Heart left ventricle (tissue), 16 donors: ENCODE results near the gene EIF4A3. TPM values are rescaled to one million over a fixed set of nuclear protein-coding genes. Genes with fewer than 3 reads are reported as not detected.

Experiments
- ATAC-seq, 4 donors: fragments of 200-7000 bp; cut with Tn5 transposase; one replicate each; pipeline ENCODE4 v1.9.1; 2020 to 2022; ENCODE audit warnings: moderate library complexity in 4 of 4, mild to moderate bottlenecking in 3 of 4, moderate number of reproducible peaks in 1 of 4
- DNase-seq, 5 donors: peaks; one replicate each; pipeline ENCODE4 v3.0.0-alpha.2; 2020
- H3K27ac ChIP-seq, 12 donors: fragments of 200-600 bp; sonication (generic) in 4 of 12; one replicate each; pipeline versions ENCODE4 v1.5.0 to v1.8.0; 2016 to 2022; ENCODE audit warnings: mild to moderate bottlenecking in 2 of 12
- H3K27me3 ChIP-seq, 9 donors: fragments of 200-600 bp; sonication (generic) in 2 of 9; one replicate each; pipeline versions ENCODE4 v1.5.1 to v1.8.0; 2016 to 2022; ENCODE audit warnings: mild to moderate bottlenecking in 3 of 9
- H3K36me3 ChIP-seq, 9 donors: fragments of 200-600 bp; sonication (generic) in 2 of 9; one replicate each; pipeline versions ENCODE4 v1.5.0 to v1.8.0; 2018 to 2022; ENCODE audit warnings: mild to moderate bottlenecking in 2 of 9
- H3K4me1 ChIP-seq, 12 donors: fragments of 200-600 bp; sonication (generic) in 4 of 12; one replicate each; pipeline versions ENCODE4 v1.5.0 to v1.8.0; 2016 to 2022; ENCODE audit warnings: mild to moderate bottlenecking in 3 of 12
- H3K4me3 ChIP-seq, 12 donors: fragments of 200-600 bp; sonication (generic) in 4 of 12; one replicate each; pipeline versions ENCODE4 v1.5.0 to v1.8.0; 2017 to 2022; ENCODE audit warnings: mild to moderate bottlenecking in 9 of 12, moderate library complexity in 4 of 12
- H3K9me3 ChIP-seq, 12 donors: fragments of 200-600 bp; sonication (generic) in 4 of 12; one replicate each; pipeline versions ENCODE4 v1.5.0 to v1.8.0; 2016 to 2022; ENCODE audit warnings: mild to moderate bottlenecking in 1 of 12
- POLR2A ChIP-seq, 2 donors: fragments of 450-650 bp; IDR thresholded peaks; one replicate each; pipeline ENCODE4 v1.6.1; 2017; ENCODE audit warnings: antibody characterized with exemption in 2 of 2, mild to moderate bottlenecking in 2 of 2, moderate library complexity in 2 of 2
- WGBS, 4 donors: extraction: QIAGEN DNeasy Blood & Tissue Kit in 2 of 4; methylation state at CpG; one replicate each; pipeline versions ENCODE4 v1.1.5 to v1.1.7; 2013 to 2018; 5-methylcytosine and 5-hydroxymethylcytosine counted together
- intact Hi-C, 10 donors: fragments of 100-400 bp; cut with DNase I; formaldehyde crosslinking; loops; one replicate each; pipeline versions ENCODE4 v1.11.1 to v1.14.2; 2022
- polyA plus RNA-seq, 2 donors: library from polyadenylated mRNA; stranded (reverse); fragments of 200-250 nt; gene quantifications; one replicate each; pipeline ENCODE4 v1.2.3, GENCODE V29; 2013
- total RNA-seq, 9 donors: library from RNA; depleted of rRNA in 2 of 9; stranded (reverse); fragments of >200 nt in 2 of 9; fragmentation: NEBNext Ultra II Directional in 3 of 9; extraction: Animal tissue kit (Norgen Biotek cat#: 25700) in 3 of 9; gene quantifications; one replicate each; pipeline versions ENCODE4 v1.1.0 to v1.2.4, GENCODE V29; 2016 to 2023
- TF ChIP-seq, protein P1 (sequence below), 12 donors: fragments of 200-600 bp; sonication (generic) in 4 of 12; IDR thresholded peaks; one replicate each; pipeline versions ENCODE4 v1.5.0 to v1.8.0; 2018 to 2022; ENCODE audit warnings: antibody characterized with exemption in 12 of 12, mild to moderate bottlenecking in 5 of 12
- donor health status: ischemic (EF 13 %, LVEDD 7.1; RV severe dilation, severe dysfunction).
- donor health status: healthy with polysubstance abuse.
- donor health status: DM: no; HTN: yes; CAD: no.
- donor health status: DM: no; HTN: no; CAD: no.
- donor health status: ischemic (EF 25% LVEDD 6.9; RV normal size, moderate dysfunction).
- donor health status: ischemic (EF 25% LVEDD 5.7; RV mildly dilated, moderate dysfunction).
- donor health status: healthy.
- donor health status: DM: yes; HTN: yes; CAD: no.
- donor health status: ischemic (EF 35%, LVEDD 5.7; RV mildly dilated, moderate dysfunction).
- donor health status: nonischemic (EF 11% LVEDD 7.7; RV severe dilation, severe dysfunction).
- donor health status: DM: yes; HTN: yes; CAD: no.
- donor health status: PGD.
- donor health status: ischemic (EF 29% LVEDD 5.4; RV normal size, mild dysfunction).
- donor health status: nonischemic (EF 23%, LVEDD 6.1; RV moderate dilation, normal function).

Gene EIF4A3
- total and polyA plus RNA-seq, 11 donors, result 17.8 to 57.5 (median 31.6) TPM

DNA sequence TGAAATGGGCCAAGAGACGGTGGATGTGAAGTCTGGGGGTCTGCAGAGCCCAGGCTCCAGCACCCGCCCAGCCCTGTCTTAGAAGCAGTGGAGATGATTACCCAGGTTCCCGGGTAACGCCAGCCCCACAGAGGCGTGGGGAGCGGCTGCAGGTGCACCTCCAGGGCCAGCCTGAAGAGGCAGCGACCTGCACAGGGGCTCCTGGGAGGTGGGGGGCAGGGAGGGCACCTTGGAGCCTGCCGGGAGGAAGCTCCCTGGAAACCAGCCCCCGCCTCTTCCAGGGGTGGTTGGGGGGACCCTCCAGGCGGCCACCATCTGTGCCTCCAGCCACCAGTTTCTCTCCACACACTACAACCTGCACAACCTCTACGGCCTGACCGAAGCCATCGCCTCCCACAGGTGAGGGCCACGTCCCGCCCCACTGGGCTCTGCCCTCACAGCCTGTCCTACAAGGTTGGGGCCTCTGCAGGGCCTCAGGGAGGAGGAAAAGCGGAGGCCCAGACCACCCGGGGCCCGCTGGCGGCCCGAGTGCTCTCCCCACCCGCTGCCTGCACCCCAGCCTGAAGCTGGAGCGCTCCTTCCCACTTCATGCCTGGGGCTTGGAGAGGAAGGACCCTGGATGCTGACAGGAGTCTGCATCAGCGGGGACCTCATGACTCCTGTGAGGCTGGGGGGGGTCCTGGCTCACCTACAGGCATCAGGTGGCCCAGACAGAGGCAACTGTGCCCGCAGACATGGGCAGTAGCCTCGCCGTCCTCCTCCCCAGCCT lies 35.0 kb downstream of the EIF4A3 start:
- 88 to 92% (median 90%) methylated on average over 11 to 26 of the region's 26 CpGs for WGBS, 4 donors
- no peak for TF ChIP-seq POLR2A (IDR thresholded peaks at IDR 0.05)
- TF ChIP-seq, protein P1, sequence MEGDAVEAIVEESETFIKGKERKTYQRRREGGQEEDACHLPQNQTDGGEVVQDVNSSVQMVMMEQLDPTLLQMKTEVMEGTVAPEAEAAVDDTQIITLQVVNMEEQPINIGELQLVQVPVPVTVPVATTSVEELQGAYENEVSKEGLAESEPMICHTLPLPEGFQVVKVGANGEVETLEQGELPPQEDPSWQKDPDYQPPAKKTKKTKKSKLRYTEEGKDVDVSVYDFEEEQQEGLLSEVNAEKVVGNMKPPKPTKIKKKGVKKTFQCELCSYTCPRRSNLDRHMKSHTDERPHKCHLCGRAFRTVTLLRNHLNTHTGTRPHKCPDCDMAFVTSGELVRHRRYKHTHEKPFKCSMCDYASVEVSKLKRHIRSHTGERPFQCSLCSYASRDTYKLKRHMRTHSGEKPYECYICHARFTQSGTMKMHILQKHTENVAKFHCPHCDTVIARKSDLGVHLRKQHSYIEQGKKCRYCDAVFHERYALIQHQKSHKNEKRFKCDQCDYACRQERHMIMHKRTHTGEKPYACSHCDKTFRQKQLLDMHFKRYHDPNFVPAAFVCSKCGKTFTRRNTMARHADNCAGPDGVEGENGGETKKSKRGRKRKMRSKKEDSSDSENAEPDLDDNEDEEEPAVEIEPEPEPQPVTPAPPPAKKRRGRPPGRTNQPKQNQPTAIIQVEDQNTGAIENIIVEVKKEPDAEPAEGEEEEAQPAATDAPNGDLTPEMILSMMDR (IDR thresholded peaks at IDR 0.05), result no peak
- ATAC-seq (no peak), DNase-seq (no peak)
- peaks cover 0 to 41% (median 2%) of the 10 kb centered on the region in 9 donors for H3K36me3 ChIP-seq
- H3K4me1 ChIP-seq, result no peaks in the 10 kb centered on the region
- intact Hi-C loops, result no loop called here
- H3K27ac ChIP-seq, result no peak overlapping the region
- no peak overlapping the region for H3K4me3 ChIP-seq
- H3K27me3 ChIP-seq, result no peaks in the 10 kb centered on the region
- peaks cover 0 to 10% (median 0%) of the 10 kb centered on the region in 12 donors for H3K9me3 ChIP-seq

DNA sequence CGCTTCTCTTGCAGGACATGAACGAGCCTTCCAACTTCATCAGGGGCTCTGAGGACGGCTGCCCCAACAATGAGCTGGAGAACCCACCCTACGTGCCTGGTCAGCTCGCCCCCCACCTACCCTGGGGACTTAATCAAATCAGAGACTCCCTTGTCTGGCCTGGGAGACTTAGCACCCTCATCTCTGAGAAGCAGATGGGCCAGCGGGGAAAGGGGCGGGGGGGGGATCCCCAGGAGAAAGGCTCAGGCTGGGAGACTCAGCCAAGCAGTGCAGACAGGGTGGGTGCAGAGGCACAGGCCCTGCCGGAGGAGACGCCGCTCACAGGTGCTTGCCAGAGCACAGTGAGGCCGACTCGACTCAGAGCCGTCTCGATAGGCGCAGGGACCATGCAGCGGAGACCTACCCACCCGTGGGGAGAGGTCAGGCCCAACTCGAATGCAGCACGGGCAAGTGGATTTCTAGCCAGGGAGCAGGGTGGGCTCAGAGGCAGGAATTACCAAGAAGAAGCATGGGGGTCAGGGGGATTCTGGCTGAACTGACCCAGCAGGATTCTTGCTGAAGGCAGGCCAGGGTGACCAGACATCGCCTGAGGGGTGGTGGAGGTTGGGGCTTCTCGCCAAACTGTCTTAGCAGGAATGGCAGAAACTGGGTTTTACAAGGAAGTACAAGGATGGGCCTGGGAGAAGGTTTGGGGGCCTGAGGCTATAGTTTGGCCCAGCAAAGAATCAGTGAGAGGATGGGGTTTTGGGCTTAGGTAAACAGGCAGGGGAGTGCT lies 35.8 kb downstream of the EIF4A3 start:
- Histone ChIP-seq H3K36me3 (peaks cover 0 to 41% (median 2%) of the 10 kb centered on the region in 9 donors), H3K27ac (no peak overlapping the region), H3K9me3 (peaks cover 0 to 10% (median 0%) of the 10 kb centered on the region in 12 donors), H3K27me3 (no peaks in the 10 kb centered on the region), H3K4me1 (no peaks in the 10 kb centered on the region), H3K4me3 (no peak overlapping the region)
- 93 to 94% (median 94%) methylated on average over 16 to 21 of the region's 21 CpGs for WGBS, 4 donors
- DNase-seq (no peak), ATAC-seq (peak in 1 of 4 donors; percentile 7)
- intact Hi-C loops, result no loop called here
- TF ChIP-seq, protein P1 (IDR thresholded peaks at IDR 0.05), result no peak
- TF ChIP-seq POLR2A (IDR thresholded peaks at IDR 0.05), result no peak

DNA sequence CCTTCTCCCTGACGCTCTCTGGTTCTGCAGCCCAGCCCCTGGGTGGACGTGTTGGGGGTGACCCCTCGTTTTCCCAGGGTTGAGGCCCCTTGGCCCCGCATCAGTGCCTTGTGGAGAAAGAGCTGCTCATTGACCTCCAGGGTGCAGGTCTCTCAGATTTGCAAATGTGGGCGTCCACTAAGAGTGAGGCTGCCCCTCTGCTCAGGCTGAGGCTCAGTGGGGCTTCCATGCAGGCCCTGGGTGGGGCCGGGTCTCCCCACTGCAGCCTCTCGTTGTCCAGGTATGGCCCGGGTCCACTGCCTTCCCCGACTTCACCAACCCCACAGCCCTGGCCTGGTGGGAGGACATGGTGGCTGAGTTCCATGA lies 36.5 kb downstream of the EIF4A3 start:
- Histone ChIP-seq H3K9me3 (peaks cover 0 to 9% (median 0%) of the 10 kb centered on the region in 12 donors), H3K4me3 (no peak overlapping the region), H3K27me3 (no peaks in the 10 kb centered on the region), H3K4me1 (no peaks in the 10 kb centered on the region), H3K36me3 (peaks cover 0 to 41% (median 2%) of the 10 kb centered on the region in 9 donors), H3K27ac (no peak overlapping the region)
- DNase-seq (no peak), ATAC-seq (no peak)
- WGBS, 4 donors, result 76 to 100% (median 89%) methylated on average over 4 to 9 of the region's 9 CpGs
- intact Hi-C loops, result no loop called here
- TF ChIP-seq, protein P1 (IDR thresholded peaks at IDR 0.05), result no peak
- no peak for TF ChIP-seq POLR2A (IDR thresholded peaks at IDR 0.05)
